Subcutaneous abdominal adipose tissue (tissue), 5 donors: ENCODE results near the gene ARHGEF1.

Experiments
- H3K27ac ChIP-seq: one replicate; pipeline ENCODE4 v1.7.0; 2013; ENCODE audit warnings: low read depth, mild to moderate bottlenecking, inconsistent platforms, low read length, moderate library complexity
- H3K27me3 ChIP-seq, 5 donors: one replicate each; pipeline ENCODE4 v1.7.0; 2013; ENCODE audit warnings: low read length in 5 of 5, inconsistent platforms in 1 of 5; ENCODE audit not compliant: control insufficient read depth in 5 of 5, insufficient read depth in 4 of 5
- H3K36me3 ChIP-seq, 5 donors: one replicate each; pipeline ENCODE4 v1.7.0; 2013; ENCODE audit warnings: low read length in 5 of 5; ENCODE audit not compliant: control insufficient read depth in 5 of 5, insufficient read depth in 5 of 5
- H3K4me1 ChIP-seq, 5 donors: one replicate each; pipeline ENCODE4 v1.7.0; 2013; ENCODE audit warnings: low read length in 5 of 5, mild to moderate bottlenecking in 3 of 5, moderate library complexity in 1 of 5; ENCODE audit not compliant: control insufficient read depth in 5 of 5, insufficient read depth in 5 of 5
- H3K4me3 ChIP-seq, 5 donors: one replicate each; pipeline ENCODE4 v1.7.0; 2013; ENCODE audit warnings: low read length in 5 of 5, low read depth in 1 of 5
- H3K9ac ChIP-seq, 5 donors: one replicate each; pipeline ENCODE4 v1.7.0; 2013; ENCODE audit warnings: low read length in 5 of 5, mild to moderate bottlenecking in 4 of 5, moderate library complexity in 3 of 5
- H3K9me3 ChIP-seq, 5 donors: one replicate each; pipeline ENCODE4 v1.7.0; 2013; ENCODE audit warnings: low read length in 5 of 5; ENCODE audit not compliant: control insufficient read depth in 5 of 5
- donor health status: healthy.
- donor health status: healthy.
- donor health status: healthy.
- donor health status: healthy.
- donor health status: healthy.

ARHGEF1 gene

DNA sequence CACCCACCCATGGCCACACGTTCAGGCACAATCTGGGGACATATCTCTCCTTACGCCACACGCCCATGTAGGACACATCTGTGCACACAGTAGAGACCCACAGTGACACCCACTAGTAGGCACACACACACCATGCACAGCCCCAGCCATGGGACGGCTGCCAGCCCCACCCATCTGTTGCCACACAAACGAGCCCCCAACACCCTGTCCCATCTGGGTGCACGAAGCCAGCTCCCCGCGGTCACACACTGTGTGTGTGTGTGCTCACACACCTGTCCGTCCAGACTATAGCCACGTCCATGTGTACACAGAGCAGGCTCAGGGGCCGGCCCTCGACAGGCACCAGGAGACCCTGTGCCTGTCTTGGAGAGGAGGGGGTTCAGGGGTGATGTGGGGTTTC lies 34.7 kb downstream of the ARHGEF1 start:
- Histone ChIP-seq H3K9ac (no peak overlapping the region), H3K27ac (no peak overlapping the region), H3K9me3 (no peaks in the 10 kb centered on the region), H3K4me3 (no peak overlapping the region), H3K4me1 (peaks cover 0 to 6% (median 0%) of the 10 kb centered on the region in 5 donors), H3K36me3 (no peaks in the 10 kb centered on the region), H3K27me3 (peaks cover 36 to 86% (median 80%) of the 10 kb centered on the region in 5 donors)

DNA sequence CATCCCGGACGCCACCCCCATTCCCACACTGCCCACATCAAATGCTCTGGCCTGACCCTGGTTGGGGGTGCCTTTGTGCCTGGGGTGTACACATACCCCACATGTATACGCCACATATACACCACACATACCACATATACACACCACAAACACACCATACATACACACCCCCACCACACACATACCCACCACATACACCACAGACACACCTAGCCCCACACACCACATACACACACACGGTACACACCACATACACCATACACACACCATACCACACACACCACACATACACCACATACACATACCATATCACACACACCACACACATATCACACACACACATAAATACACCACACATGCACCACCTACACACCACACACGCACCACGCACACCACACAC lies 35.1 kb downstream of the ARHGEF1 start:
- Histone ChIP-seq H3K4me3 (no peak overlapping the region), H3K27ac (no peak overlapping the region), H3K4me1 (peaks cover 0 to 6% (median 0%) of the 10 kb centered on the region in 5 donors), H3K27me3 (peaks cover 40 to 88% (median 84%) of the 10 kb centered on the region in 5 donors), H3K9me3 (no peaks in the 10 kb centered on the region), H3K36me3 (no peaks in the 10 kb centered on the region), H3K9ac (no peak overlapping the region)

- Histone ChIP-seq H3K27ac (no peak overlapping the region), H3K9me3 (no peaks in the 10 kb centered on the region), H3K4me3 (no peak overlapping the region), H3K27me3 (peaks cover 36 to 85% (median 83%) of the 10 kb centered on the region in 5 donors), H3K4me1 (peaks cover 0 to 6% (median 0%) of the 10 kb centered on the region in 5 donors), H3K36me3 (no peaks in the 10 kb centered on the region), H3K9ac (no peak overlapping the region)
Observed at GRCh38 chr19:41918653-41919244, 35.8 kb downstream of the ARHGEF1 start.

DNA sequence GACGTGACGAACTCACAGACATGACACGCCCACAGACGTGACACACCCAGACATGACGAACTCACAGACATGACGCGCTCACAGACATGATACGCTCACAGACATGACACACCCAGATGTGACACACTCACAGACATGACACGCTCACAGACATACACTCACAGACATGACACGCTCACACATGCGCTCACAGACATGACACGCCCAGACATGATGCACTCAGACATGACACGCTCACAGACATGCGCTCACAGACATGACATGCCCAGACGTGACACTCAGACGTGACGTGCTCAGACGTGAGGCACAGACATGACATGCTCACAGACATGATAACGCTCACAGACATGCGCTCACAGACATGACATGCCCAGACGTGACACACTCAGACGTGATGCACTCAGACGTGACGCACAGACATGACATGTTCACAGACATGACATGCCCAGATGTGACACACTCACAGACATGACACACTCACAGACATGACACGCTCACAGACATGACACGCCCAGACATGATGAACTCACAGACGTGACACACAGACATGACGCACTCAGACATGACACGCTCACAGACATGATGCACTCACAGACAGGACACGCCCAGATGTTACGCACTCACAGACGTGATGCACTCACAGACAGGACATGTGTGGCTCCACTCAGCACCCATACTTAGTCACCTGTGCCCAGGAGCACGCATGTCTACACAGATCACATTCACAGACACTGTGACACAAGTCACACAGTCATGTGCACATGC lies 37.1 kb downstream of the ARHGEF1 start:
- H3K27ac ChIP-seq, result no peak overlapping the region
- H3K36me3 ChIP-seq, result no peaks in the 10 kb centered on the region
- no peak overlapping the region for H3K4me3 ChIP-seq
- H3K4me1 ChIP-seq, result peaks cover 0 to 5% (median 0%) of the 10 kb centered on the region in 5 donors
- H3K27me3 ChIP-seq, result peaks cover 40 to 89% (median 86%) of the 10 kb centered on the region in 5 donors
- H3K9me3 ChIP-seq, result no peaks in the 10 kb centered on the region
- no peak overlapping the region for H3K9ac ChIP-seq

- Histone ChIP-seq H3K27me3 (peaks cover 43 to 91% (median 86%) of the 10 kb centered on the region in 5 donors), H3K9me3 (peaks cover 0 to under 1% (median 0%) of the 10 kb centered on the region in 5 donors), H3K4me1 (no peaks in the 10 kb centered on the region), H3K4me3 (no peak overlapping the region), H3K9ac (no peak overlapping the region), H3K36me3 (no peaks in the 10 kb centered on the region), H3K27ac (no peak overlapping the region)
Observed at GRCh38 chr19:41920882-41921576, 38.0 kb downstream of the ARHGEF1 start.

DNA sequence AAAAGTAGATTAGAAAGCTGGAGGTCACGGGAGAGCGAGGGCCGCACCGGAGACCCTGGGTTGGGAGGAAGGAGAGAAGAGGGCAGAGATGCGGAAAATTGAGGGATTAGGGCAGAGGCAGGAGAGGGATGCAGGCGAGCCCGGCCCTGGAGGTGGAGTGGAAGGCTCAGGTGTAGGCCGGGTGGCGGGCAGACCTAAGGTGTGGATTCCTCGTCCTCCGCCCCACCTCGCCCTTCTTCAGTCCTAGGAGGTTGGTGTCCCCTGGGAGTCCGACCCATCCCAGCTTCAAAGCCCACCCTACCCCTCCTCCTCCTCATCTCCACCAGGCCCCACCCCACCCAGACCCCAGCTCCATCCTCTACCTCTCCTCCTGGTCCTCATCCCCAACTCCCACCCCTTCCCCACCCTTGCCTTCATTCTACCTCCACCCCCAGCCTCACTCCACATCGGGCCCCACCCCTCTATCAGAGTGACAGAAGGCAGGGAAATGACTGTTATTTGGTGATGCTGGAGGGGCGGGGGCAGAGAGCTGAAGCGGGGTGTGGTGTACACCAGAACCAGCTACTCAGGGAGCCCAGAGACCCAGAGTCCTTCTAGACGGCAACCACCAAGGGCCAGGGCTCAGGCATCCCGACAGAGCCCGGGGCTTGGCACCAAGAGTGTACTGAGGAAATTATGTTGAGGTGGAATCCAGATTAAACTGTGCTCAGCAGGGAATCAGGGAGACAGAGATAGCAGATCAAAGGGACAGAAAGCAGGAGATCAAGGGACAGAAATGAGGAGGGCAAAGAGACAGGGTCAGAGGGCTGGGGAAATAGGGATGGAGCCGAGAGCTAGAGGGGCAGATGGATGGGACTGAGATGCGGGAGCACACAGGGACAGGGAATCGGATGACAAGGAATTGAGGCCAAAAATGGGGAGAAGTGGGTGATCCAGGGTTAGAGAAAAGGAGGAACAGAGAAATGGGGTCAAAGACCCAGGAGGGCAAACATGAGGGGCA lies 38.9 kb downstream of the ARHGEF1 start:
- Histone ChIP-seq H3K4me3 (no peak overlapping the region), H3K9ac (no peak overlapping the region), H3K27ac (no peak overlapping the region), H3K4me1 (no peaks in the 10 kb centered on the region), H3K9me3 (peaks cover 0 to 3% (median 0%) of the 10 kb centered on the region in 5 donors), H3K27me3 (peaks cover 48 to 89% (median 85%) of the 10 kb centered on the region in 5 donors), H3K36me3 (no peaks in the 10 kb centered on the region)

DNA sequence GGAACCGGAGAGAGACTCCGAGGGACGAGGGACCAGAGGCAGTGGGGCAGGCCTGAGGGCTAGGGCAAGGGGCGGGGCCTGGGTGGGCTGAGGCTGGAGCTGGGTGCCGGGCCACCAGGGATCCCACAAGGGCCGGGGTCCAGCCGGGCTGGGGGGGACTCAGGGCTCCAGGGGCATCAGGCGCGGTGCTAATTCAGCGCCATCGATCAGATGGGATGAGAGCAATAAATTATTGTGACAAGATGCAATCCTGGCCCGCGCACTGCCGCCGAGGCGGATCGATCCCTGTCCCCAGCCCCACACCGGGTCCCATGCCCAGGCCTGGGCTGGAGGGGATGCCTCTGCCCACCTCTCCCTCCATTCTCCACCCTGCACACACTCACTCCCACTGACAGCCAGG lies 39.6 kb downstream of the ARHGEF1 start:
- H3K27me3 ChIP-seq, result peaks cover 51 to 92% (median 88%) of the 10 kb centered on the region in 5 donors
- no peaks in the 10 kb centered on the region for H3K36me3 ChIP-seq
- H3K4me3 ChIP-seq, result no peak overlapping the region
- H3K9me3 ChIP-seq, result peaks cover 0 to 3% (median 0%) of the 10 kb centered on the region in 5 donors
- H3K9ac ChIP-seq, result no peak overlapping the region
- H3K4me1 ChIP-seq, result no peaks in the 10 kb centered on the region
- no peak overlapping the region for H3K27ac ChIP-seq

GRCh38 chr19:41923045-41923788 lies 40.2 kb downstream of the ARHGEF1 start:
- Histone ChIP-seq H3K4me1 (peaks cover 0 to 2% (median 2%) of the 10 kb centered on the region in 5 donors), H3K36me3 (no peaks in the 10 kb centered on the region), H3K9me3 (peaks cover 0 to 3% (median 0%) of the 10 kb centered on the region in 5 donors), H3K4me3 (no peak overlapping the region), H3K27me3 (peaks cover 48 to 89% (median 85%) of the 10 kb centered on the region in 5 donors), H3K27ac (no peak overlapping the region), H3K9ac (no peak overlapping the region)
